LNCAP (cell line): ENCODE data around the gene PNLIPRP1.

Experiments used
- TF ChIP-seq, protein P1 (sequence below): fragments of 450-650 bp; IDR thresholded peaks from 2 replicates; pipeline ENCODE4 v1.5.1; 2017; ENCODE audit warnings: mild to moderate bottlenecking

PNLIPRP1 gene

DNA sequence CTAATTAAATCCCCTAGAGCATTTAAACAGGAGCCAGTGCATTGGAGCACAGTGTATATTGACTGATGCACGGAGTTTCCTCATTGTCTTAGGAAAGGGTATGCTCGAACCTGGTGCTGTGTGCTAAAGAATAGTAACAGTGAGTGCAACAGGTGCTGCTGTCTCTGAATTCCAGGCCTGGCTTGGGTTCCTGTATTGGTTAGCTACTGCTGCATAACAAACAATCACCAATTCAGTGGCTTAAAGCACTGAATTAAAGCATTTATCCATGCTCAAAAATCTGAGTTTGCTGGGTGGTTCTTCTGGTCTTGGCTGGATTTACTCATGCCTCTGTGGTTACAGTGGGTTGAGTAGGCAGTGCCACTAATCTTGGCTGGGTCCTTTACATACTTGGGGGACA is 1.8 kb upstream of the PNLIPRP1 start:
- TF ChIP-seq, protein P1, sequence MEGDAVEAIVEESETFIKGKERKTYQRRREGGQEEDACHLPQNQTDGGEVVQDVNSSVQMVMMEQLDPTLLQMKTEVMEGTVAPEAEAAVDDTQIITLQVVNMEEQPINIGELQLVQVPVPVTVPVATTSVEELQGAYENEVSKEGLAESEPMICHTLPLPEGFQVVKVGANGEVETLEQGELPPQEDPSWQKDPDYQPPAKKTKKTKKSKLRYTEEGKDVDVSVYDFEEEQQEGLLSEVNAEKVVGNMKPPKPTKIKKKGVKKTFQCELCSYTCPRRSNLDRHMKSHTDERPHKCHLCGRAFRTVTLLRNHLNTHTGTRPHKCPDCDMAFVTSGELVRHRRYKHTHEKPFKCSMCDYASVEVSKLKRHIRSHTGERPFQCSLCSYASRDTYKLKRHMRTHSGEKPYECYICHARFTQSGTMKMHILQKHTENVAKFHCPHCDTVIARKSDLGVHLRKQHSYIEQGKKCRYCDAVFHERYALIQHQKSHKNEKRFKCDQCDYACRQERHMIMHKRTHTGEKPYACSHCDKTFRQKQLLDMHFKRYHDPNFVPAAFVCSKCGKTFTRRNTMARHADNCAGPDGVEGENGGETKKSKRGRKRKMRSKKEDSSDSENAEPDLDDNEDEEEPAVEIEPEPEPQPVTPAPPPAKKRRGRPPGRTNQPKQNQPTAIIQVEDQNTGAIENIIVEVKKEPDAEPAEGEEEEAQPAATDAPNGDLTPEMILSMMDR: no peak

GRCh38 chr10:116589926-116590325 is 833 bp upstream of the PNLIPRP1 start:
- TF ChIP-seq, protein P1: no peak

DNA sequence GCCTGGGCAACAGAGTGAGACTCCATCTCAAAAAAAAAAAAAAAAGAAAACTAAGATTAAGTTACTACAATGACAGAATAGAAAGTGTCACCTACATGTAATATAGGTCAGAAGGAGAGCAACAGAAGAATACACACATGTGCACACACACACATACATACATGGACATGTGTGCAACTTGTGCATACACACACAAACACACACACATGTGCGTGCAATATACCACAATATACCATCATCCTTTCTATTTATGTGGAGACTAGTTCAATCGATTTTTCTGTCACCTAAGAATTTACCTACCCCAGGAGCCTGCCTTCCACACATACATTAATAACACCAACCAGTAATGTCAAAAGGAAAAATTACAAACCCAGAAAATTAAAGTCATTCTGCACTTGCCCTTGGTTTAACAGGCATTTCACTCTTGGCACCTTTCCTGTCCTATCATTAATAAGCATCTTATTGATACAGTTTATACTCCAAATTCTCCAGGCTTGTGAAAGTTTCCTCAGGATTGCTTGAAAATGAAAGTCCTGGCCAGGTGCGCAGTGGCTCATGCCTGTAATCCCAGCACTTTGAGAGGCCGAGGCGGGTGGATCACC is 2.5 kb downstream of the PNLIPRP1 start:
- TF ChIP-seq, protein P1: no peak

- TF ChIP-seq, protein P1: no peak
Observed at GRCh38 chr10:116594525-116595035, 3.8 kb downstream of the PNLIPRP1 start.

- TF ChIP-seq, protein P1: no peak
Observed at GRCh38 chr10:116596062-116596461, 5.3 kb downstream of the PNLIPRP1 start.

- TF ChIP-seq, protein P1: no peak
Observed at GRCh38 chr10:116597543-116597942, 6.8 kb downstream of the PNLIPRP1 start.

DNA sequence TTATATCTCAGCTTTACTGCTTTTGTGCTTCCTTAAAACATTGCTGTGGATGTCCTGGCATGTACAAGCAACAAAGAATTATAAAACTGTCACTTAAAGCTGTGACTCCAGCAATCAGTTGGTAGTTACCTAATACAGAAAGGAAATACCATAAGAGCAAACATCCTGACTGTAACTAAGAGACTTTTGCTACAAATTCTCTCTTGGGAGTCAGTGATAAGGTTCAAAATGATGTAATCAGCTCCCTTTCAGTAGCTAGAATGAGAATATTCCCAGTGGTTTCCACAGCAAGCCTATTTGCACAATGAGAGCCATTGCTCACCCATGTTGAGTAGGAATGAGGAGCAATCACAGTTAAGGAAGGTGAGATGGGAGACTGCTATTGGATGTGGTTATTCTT is 7.6 kb downstream of the PNLIPRP1 start:
- TF ChIP-seq, protein P1: no peak

DNA sequence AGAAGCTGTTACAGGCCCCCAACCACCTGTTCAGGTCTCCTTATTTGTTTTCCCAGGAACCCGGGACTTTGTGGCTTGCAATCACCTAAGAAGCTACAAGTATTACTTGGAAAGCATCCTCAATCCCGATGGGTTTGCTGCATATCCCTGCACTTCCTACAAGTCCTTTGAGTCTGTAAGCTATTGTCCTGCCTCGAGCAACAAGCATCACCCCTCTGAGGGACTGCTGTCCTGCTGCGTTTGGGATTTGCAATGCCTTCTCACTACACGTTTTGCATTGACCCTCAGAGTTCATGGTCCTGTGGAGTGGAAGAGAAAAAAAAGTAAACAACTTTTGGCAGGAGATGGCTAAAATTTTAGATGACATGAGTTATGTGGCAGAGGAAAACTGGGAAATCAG is 9.2 kb downstream of the PNLIPRP1 start:
- TF ChIP-seq, protein P1: no peak
